H1 (cell line): ENCODE data around the gene IKZF1. TPM values are rescaled to one million over a fixed set of nuclear protein-coding genes. Genes with fewer than 3 reads are reported as not detected.
A peak's percentile ranks its signal among the peaks of the same experiment; 100 is the strongest.

Source experiments
- CTCF ChIA-PET: fragments of 300-600 bp; sonication (Branson Sonifier 250); formaldehyde crosslinking; loops from one replicate; lab custom pipeline; 2021; ENCODE audit not compliant: partially characterized antibody; lab: Charles Lee
- POLR2A ChIA-PET: fragments of 300-600 bp; sonication (Branson Sonifier 250); formaldehyde crosslinking; loops from one replicate; lab custom pipeline; 2021; ENCODE audit warnings: inconsistent platforms; ENCODE audit not compliant: partially characterized antibody; lab: Charles Lee
- DNase-seq, 2 experiments: peaks; one replicate each; pipeline versions ENCODE4 v3.0.0 to v3.0.0-alpha.2; 2010 to 2022; ENCODE audit warnings: low spot score in 2 of 2, low read depth in 1 of 2, mixed read lengths in 1 of 2
- FAIRE-seq: peaks from 2 replicates; lab custom pipeline; 2011; peaks lifted over from hg19 to GRCh38; lab: Jason Lieb, UNC
- H2AFZ ChIP-seq: 2 replicates; pipeline ENCODE4 v1.8.1; 2012; ENCODE audit warnings: low read length, inconsistent platforms
- H2AK5ac ChIP-seq: 2 replicates; pipeline ENCODE4 v1.6.1; 2013; ENCODE audit warnings: low read depth, low read length
- H2BK120ac ChIP-seq: replicated peaks from 2 replicates; pipeline ENCODE3; 2013; ENCODE audit warnings: low read depth, low read length, inconsistent platforms
- H2BK12ac ChIP-seq: 2 replicates; pipeline ENCODE4 v1.6.1; 2013; ENCODE audit warnings: low read depth, low read length
- H2BK15ac ChIP-seq: 2 replicates; pipeline ENCODE4 v1.6.1; 2013; ENCODE audit warnings: low read length
- H2BK20ac ChIP-seq: 2 replicates; pipeline ENCODE4 v1.6.1; 2013; ENCODE audit warnings: low read length
- H2BK5ac ChIP-seq: 2 replicates; pipeline ENCODE4 v1.6.1; 2013; ENCODE audit warnings: low read depth, low read length
- H3K14ac ChIP-seq: 2 replicates; pipeline ENCODE4 v1.6.1; 2013; ENCODE audit warnings: inconsistent platforms; ENCODE audit not compliant: insufficient read length
- H3K18ac ChIP-seq: 2 replicates; pipeline ENCODE4 v1.6.1; 2013; ENCODE audit warnings: low read length; ENCODE audit errors: extremely low read depth
- H3K23ac ChIP-seq: 2 replicates; pipeline ENCODE4 v1.6.1; 2013; ENCODE audit warnings: inconsistent platforms; ENCODE audit not compliant: insufficient read length
- H3K23me2 ChIP-seq: 2 replicates; pipeline ENCODE4 v1.6.1; 2013; ENCODE audit warnings: low read depth, low read length
- H3K27ac ChIP-seq: 2 replicates; pipeline ENCODE4 v1.6.1; 2011; ENCODE audit warnings: low read depth, low read length, inconsistent platforms
- H3K27me3 ChIP-seq, 4 experiments: replicated peaks in 1 of 4; 1 replicate in 1 of 4; 2 replicates in 3 of 4; pipeline versions ENCODE4 v1.6.1 to v1.8.1; 2011 to 2013; ENCODE audit warnings: low read length in 3 of 4, mild to moderate bottlenecking in 3 of 4, inconsistent platforms in 2 of 4, mixed read lengths in 2 of 4, moderate library complexity in 1 of 4; ENCODE audit not compliant: control insufficient read depth in 3 of 4, insufficient read depth in 3 of 4; ENCODE audit errors: extremely low read depth in 1 of 4
- H3K36me3 ChIP-seq, 4 experiments: 2 replicates each; pipeline versions ENCODE4 v1.6.1 to v1.8.1; 2011 to 2013; ENCODE audit warnings: mild to moderate bottlenecking in 4 of 4, low read length in 3 of 4, moderate library complexity in 2 of 4, control low read depth in 1 of 4, inconsistent platforms in 1 of 4; ENCODE audit not compliant: insufficient read depth in 4 of 4, control insufficient read depth in 2 of 4
- H3K4ac ChIP-seq: replicated peaks from 2 replicates; pipeline ENCODE3; 2013; ENCODE audit warnings: low read length, low read depth, mixed read lengths, inconsistent platforms; ENCODE audit not compliant: insufficient read length
- H3K4me1 ChIP-seq, 4 experiments: replicated peaks in 1 of 4; 1 replicate in 1 of 4; 2 replicates in 3 of 4; pipeline versions ENCODE4 v1.6.1 to v1.8.1; 2011 to 2013; ENCODE audit warnings: low read length in 3 of 4, inconsistent platforms in 2 of 4, mixed read lengths in 1 of 4; ENCODE audit not compliant: insufficient read depth in 4 of 4, control insufficient read depth in 3 of 4
- H3K4me2 ChIP-seq, 2 experiments: 2 replicates each; pipeline versions ENCODE4 v1.6.1 to v1.8.1; 2011 to 2013; ENCODE audit warnings: low read depth in 2 of 2, low read length in 2 of 2, control low read depth in 1 of 2, inconsistent platforms in 1 of 2, mild to moderate bottlenecking in 1 of 2; ENCODE audit not compliant: insufficient read depth in 1 of 2
- H3K4me3 ChIP-seq, 4 experiments: fragments of 200-600, 300-600 bp in 1 of 4; sonication (generic), shearing (Covaris generic), sonication (Bioruptor Twin) in 1 of 4; 2 replicates each; pipeline versions ENCODE4 v1.5.1 to v1.8.1; 2011 to 2016; ENCODE audit warnings: low read length in 4 of 4, low read depth in 3 of 4, control low read depth in 2 of 4, inconsistent platforms in 2 of 4, mild to moderate bottlenecking in 2 of 4, mixed read lengths in 1 of 4, moderate library complexity in 1 of 4; ENCODE audit not compliant: insufficient read depth in 2 of 4; ENCODE audit errors: extremely low read depth in 1 of 4
- H3K56ac ChIP-seq: replicated peaks from 2 replicates; pipeline ENCODE3; 2013; ENCODE audit warnings: low read depth, mild to moderate bottlenecking, mixed read lengths, low read length, inconsistent platforms; ENCODE audit not compliant: insufficient read length
- H3K79me1 ChIP-seq: 2 replicates; pipeline ENCODE4 v1.6.1; 2013; ENCODE audit warnings: low read depth, low read length, control low read depth
- H3K79me2 ChIP-seq, 2 experiments: 2 replicates each; pipeline versions ENCODE4 v1.6.1 to v1.8.1; 2012 to 2013; ENCODE audit warnings: low read length in 2 of 2, mild to moderate bottlenecking in 2 of 2, inconsistent platforms in 1 of 2; ENCODE audit not compliant: insufficient read depth in 2 of 2, control insufficient read depth in 1 of 2
- H3K9ac ChIP-seq, 4 experiments: replicated peaks in 1 of 4; 1 replicate in 1 of 4; 2 replicates in 3 of 4; pipeline versions ENCODE4 v1.6.1 to v1.8.1; 2011 to 2013; ENCODE audit warnings: low read depth in 3 of 4, low read length in 3 of 4, control low read depth in 2 of 4, mild to moderate bottlenecking in 2 of 4, moderate library complexity in 2 of 4, inconsistent platforms in 1 of 4; ENCODE audit errors: extremely low read depth in 1 of 4
- H3K9me3 ChIP-seq, 2 experiments: 2 replicates each; pipeline versions ENCODE4 v1.6.1 to v1.8.1; 2012 to 2013; ENCODE audit warnings: mild to moderate bottlenecking in 2 of 2, moderate library complexity in 2 of 2, control low read depth in 1 of 2, inconsistent platforms in 1 of 2, low read depth in 1 of 2, low read length in 1 of 2, mixed read lengths in 1 of 2; ENCODE audit not compliant: insufficient read depth in 2 of 2
- H4K20me1 ChIP-seq, 2 experiments: replicated peaks in 1 of 2; 2 replicates each; pipeline versions ENCODE3 to v1.8.1; 2011 to 2013; ENCODE audit warnings: inconsistent platforms in 2 of 2, low read length in 2 of 2, mild to moderate bottlenecking in 1 of 2; ENCODE audit not compliant: insufficient read depth in 2 of 2, control insufficient read depth in 1 of 2
- H4K5ac ChIP-seq: 2 replicates; pipeline ENCODE4 v1.6.1; 2013; ENCODE audit warnings: low read length, low read depth, mixed read lengths, inconsistent platforms; ENCODE audit not compliant: insufficient read length
- H4K8ac ChIP-seq: 2 replicates; pipeline ENCODE4 v1.8.0; 2013; ENCODE audit warnings: mild to moderate bottlenecking, moderate library complexity, low read length, inconsistent platforms; ENCODE audit not compliant: insufficient read depth; ENCODE audit errors: extremely low read depth
- H4K91ac ChIP-seq: replicated peaks from 2 replicates; pipeline ENCODE3; 2013; ENCODE audit warnings: low read length, mixed read lengths, inconsistent platforms; ENCODE audit not compliant: insufficient read length
- BRCA1 ChIP-seq: IDR thresholded peaks from 2 replicates; pipeline ENCODE4 v1.6.1; 2012; ENCODE audit warnings: low read depth, low read length, improper control_type of control experiment
- EZH2 ChIP-seq: fragments of 200-600 bp; sonication (generic); IDR thresholded peaks from 2 replicates; pipeline ENCODE4 v1.7.1; 2012; ENCODE audit warnings: low read depth, mild to moderate bottlenecking, moderate library complexity, low read length, inconsistent platforms; ENCODE audit not compliant: severe bottlenecking
- KDM4A ChIP-seq: IDR thresholded peaks from one replicate; pipeline ENCODE4 v1.7.1; 2012; ENCODE audit warnings: low read depth, mild to moderate bottlenecking, moderate library complexity, low read length, inconsistent platforms; ENCODE audit not compliant: severe bottlenecking
- POU5F1 ChIP-seq: IDR thresholded peaks from 2 replicates; pipeline ENCODE4 v1.6.1; 2011; ENCODE audit warnings: low read depth, mild to moderate bottlenecking, low read length, moderate library complexity
- RBBP5 ChIP-seq: IDR thresholded peaks from 2 replicates; pipeline ENCODE4 v1.7.1; 2012; ENCODE audit warnings: low read depth, mild to moderate bottlenecking, inconsistent platforms, low read length, moderate library complexity, borderline replicate concordance
- SP2 ChIP-seq: IDR thresholded peaks from 2 replicates; pipeline ENCODE4 v1.6.1; 2012; ENCODE audit warnings: mild to moderate bottlenecking, low read length, inconsistent platforms
- SUZ12 ChIP-seq: fragments of 200-600 bp; sonication (generic); IDR thresholded peaks from 2 replicates; pipeline ENCODE4 v1.6.1; 2012; ENCODE audit warnings: mild to moderate bottlenecking, inconsistent platforms, low read length, moderate library complexity, mixed read lengths
- WGBS, 2 experiments: shearing (Covaris generic) in 1 of 2; methylation state at CpG; one replicate each; pipeline versions ENCODE4 v1.1.6 to v1.1.7; 2013 to 2015; ENCODE audit warnings: low lambda C conversion rate in 2 of 2, mixed read lengths in 2 of 2, inconsistent platforms in 1 of 2, low coverage in 1 of 2, missing lambda C conversion rate in 1 of 2; ENCODE audit not compliant: insufficient replicate concordance in 2 of 2, insufficient coverage in 1 of 2, insufficient read length in 1 of 2; ENCODE audit errors: extremely low coverage in 1 of 2, missing lambda C conversion rate in 1 of 2; 5-methylcytosine and 5-hydroxymethylcytosine counted together
- polyA plus RNA-seq, 7 experiments: library from polyadenylated mRNA; depleted of rRNA in 3 of 7; stranded (reverse) in 5 of 7; unstranded in 2 of 7; fragments of >200 nt in 5 of 7; fragments of 200-250 nt in 2 of 7; gene quantifications; 1 replicate in 5 of 7; 2 replicates in 1 of 7; 4 replicates in 1 of 7; pipeline versions ENCODE4 v1.2.1 to v1.2.3, GENCODE V29; 2011 to 2013; ENCODE audit warnings: missing spikeins in 2 of 7, mixed read lengths in 2 of 7
- total RNA-seq: library from RNA; stranded (reverse); fragmentation: NEBNext Ultra II Directional; extraction: Animal tissue kit (Norgen Biotek cat#: 25700); gene quantifications from 2 replicates; pipeline ENCODE4 v1.2.1, GENCODE V29; 2021
- TF ChIP-seq, protein P1 (sequence below): IDR thresholded peaks from 2 replicates; pipeline ENCODE4 v1.6.1; 2012; ENCODE audit warnings: inconsistent platforms
- TF ChIP-seq, protein P2 (sequence below): IDR thresholded peaks from 2 replicates; pipeline ENCODE4 v1.6.1; 2012; ENCODE audit warnings: inconsistent platforms

IKZF1 gene
- total and polyA plus RNA-seq, 2 of the 8 experiments (the other 6 are each of a cell fraction or from before 2014, with no cell fraction given) = 0.74 to 1.5 TPM

DNA sequence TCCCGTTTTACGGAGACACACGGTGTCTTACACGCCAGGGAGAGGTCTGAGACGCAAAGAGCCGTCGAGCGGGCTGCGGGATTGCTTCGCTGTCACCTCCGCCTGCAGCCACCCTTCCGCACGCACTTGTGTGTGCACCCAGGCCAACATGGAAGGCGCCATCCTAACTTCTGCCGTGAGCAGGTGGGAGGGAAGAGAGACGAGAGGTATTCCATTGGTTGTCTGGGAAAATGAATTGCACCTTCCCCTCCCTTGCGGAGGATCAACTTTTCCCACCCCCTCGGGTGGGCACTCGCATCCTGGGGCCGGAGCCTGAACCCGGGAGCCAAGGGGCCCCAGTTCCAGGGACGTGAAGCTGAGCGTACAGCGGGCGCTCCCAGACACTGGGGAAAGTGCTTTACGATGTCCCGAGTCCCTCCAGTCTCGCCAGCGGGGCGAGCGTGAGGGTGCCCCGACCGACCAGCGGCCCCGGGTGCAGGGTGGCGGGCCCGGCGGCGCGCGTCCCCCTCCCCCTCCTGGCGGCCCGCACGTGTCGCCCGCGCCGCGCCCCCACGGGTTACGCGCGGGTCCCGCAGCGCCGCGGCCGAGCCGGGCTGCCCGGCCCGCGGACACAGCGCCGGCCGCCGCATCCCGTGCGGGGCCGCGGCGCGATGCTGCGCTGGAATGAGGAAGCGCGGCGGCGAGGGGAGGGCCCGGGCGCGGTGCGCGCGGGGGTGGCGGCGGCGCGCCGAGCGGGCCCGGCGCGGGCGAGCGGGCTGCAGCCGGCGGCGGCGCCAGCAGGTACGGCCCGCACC is 984 bp upstream of the IKZF1 start:
- H2BK120ac ChIP-seq = no peak overlapping the region
- H3K79me2 ChIP-seq = no peaks in the 10 kb centered on the region
- H3K9me3 ChIP-seq = peaks cover 0 to 4% of the 10 kb centered on the region in 2 experiments; a peak in 2 of 4 replicates
- CTCF ChIA-PET = no interaction called here
- H3K56ac ChIP-seq = no peak overlapping the region
- DNase-seq (peak in 1 of 2 experiments; percentile 63), FAIRE-seq (no peak)
- H2AFZ ChIP-seq = peak overlapping the region; percentile 47; the same call in 1 of the 2 replicates
- H4K20me1 ChIP-seq = no peaks in the 10 kb centered on the region
- H2AK5ac ChIP-seq = no peak overlapping the region
- H3K4me1 ChIP-seq = peaks cover 0 to 4% (median under 1%) of the 10 kb centered on the region in 4 experiments; a peak in 4 of 7 replicates
- H2BK12ac ChIP-seq = no peak overlapping the region
- peak overlapping the region; percentile 32; the same call in 1 of the 2 replicates for H2BK20ac ChIP-seq
- peaks cover 11% of the 10 kb centered on the region for H3K23me2 ChIP-seq
- no peak overlapping the region for H4K8ac ChIP-seq
- no peaks in the 10 kb centered on the region for H3K36me3 ChIP-seq
- no peak overlapping the region for H3K14ac ChIP-seq
- H2BK15ac ChIP-seq = no peak overlapping the region
- no peaks in the 10 kb centered on the region for H3K79me1 ChIP-seq
- WGBS, 2 experiments = 8% methylated on average over 52 of the region's 100 CpGs; no CpG with 5 or more reads in 1 of the 2 experiments
- H2BK5ac ChIP-seq = no peak overlapping the region
- no peak overlapping the region for H3K9ac ChIP-seq
- H4K91ac ChIP-seq = no peak overlapping the region
- H3K27me3 ChIP-seq = peaks cover 16 to 41% (median 35%) of the 10 kb centered on the region in 4 experiments
- H3K18ac ChIP-seq = peak overlapping the region; percentile 24
- TF ChIP-seq, protein P1, sequence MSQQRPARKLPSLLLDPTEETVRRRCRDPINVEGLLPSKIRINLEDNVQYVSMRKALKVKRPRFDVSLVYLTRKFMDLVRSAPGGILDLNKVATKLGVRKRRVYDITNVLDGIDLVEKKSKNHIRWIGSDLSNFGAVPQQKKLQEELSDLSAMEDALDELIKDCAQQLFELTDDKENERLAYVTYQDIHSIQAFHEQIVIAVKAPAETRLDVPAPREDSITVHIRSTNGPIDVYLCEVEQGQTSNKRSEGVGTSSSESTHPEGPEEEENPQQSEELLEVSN = peak; percentile 80
- TF ChIP-seq RBBP5 (0 out of 2 replicates have a peak, but pooled peaks have one; percentile 11), EZH2 (peak; percentile 71), POU5F1 (no peak), SP2 (no peak), KDM4A (peak; percentile 81), SUZ12 (peak; percentile 75; the same call in 1 of the 2 replicates), BRCA1 (no peak)
- TF ChIP-seq, protein P2, sequence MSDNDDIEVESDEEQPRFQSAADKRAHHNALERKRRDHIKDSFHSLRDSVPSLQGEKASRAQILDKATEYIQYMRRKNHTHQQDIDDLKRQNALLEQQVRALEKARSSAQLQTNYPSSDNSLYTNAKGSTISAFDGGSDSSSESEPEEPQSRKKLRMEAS = peak; percentile 86
- H3K4me3 ChIP-seq = peak overlapping the region; percentile 38 to 66 (median 46)
- H3K4me2 ChIP-seq = peak overlapping the region; percentile 69 to 85
- H3K23ac ChIP-seq = no peak overlapping the region
- POLR2A ChIA-PET = interaction anchor here (1.5 kb wide), 1 partner anchor 121 kb away, joined by 4 read pairs; no protein-coding TSS in a partner anchor
- H4K5ac ChIP-seq = no peak overlapping the region
- no peak overlapping the region for H3K27ac ChIP-seq
- no peak overlapping the region for H3K4ac ChIP-seq
